Measurements from ENCODE around the gene MTG2. TPM values are rescaled to one million over a fixed set of nuclear protein-coding genes. Genes with fewer than 3 reads are reported as not detected.
A peak's percentile ranks its signal among the peaks of the same experiment; 100 is the strongest.

The MTG2 gene
- total and polyA plus RNA-seq, 2 of the 4 experiments (the other 2 are of a cell fraction), result 11.5 to 25.2 TPM

DNA sequence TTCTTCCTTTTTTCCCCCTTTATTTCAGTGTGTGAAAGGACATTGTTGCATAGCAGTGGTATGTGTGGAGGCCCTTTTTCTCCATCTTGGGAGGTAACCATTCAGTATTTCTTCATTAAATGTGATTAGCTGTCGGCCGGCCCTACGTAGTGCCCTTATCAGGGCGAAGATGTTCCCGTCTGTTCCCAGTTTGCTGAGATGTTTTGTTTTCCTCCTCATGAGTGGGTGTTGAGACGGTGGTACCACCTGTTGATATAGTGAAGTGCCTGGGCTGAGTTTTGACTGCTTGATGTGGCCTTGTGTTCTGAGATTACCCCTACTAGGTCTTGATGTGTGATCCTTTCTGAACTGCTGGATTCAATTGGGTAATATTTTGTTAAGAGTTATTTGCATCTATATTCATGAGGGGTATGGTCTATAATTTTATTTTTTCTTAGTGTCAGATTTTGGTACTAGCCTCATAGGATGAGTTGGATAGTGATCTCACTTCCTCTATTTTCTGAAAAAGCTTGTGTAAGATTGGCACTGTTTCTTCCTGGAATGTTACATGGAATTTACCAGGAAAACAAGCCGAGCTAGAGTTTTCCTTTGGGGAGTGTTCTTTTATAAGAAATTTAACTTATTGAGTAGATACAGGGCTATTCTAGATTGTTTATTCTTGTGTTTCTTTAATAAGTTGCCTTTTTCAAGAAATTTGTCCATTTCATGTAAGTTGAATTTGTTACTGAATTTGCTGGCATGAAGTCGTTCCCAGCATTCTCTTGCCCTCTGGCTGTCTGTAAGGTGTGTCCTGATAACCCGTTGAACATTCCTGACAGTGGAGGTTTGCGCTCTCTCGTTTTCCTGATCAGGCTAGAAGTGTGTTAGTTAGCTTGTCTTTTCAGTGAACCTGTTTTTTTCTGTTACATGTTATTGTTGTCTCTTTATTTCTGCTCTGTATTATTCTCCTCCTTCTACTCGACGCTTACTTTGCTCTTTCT, 4.3 kb downstream of the MTG2 start:
- no peaks in the 10 kb centered on the region for H3K9me3 ChIP-seq (ENCODE audit: control insufficient read depth, insufficient read depth, low read length)
- no peak overlapping the region for H3K18ac ChIP-seq (ENCODE audit: low read depth, low read length)
- H2AFZ ChIP-seq (replicated peaks; ENCODE audit: low read length, poor library complexity), result no peak overlapping the region
- no peak overlapping the region for H4K5ac ChIP-seq (ENCODE audit: low read depth, low read length)
- no peak overlapping the region for H3K4ac ChIP-seq (ENCODE audit: low read depth, low read length)
- intact Hi-C loops (cut with micrococcal nuclease), result loop anchor here (10.0 kb wide), 1 partner anchor 68 kb away; no protein-coding TSS in a partner anchor
- dilution Hi-C loops (cut with HindIII; ENCODE audit: low sequenced_read_pairs, unreplicated experiment), result no loop called here
- no peak overlapping the region for H2BK5ac ChIP-seq (ENCODE audit: low read depth, low read length, poor library complexity, severe bottlenecking)
- no peak overlapping the region for H3K4me3 ChIP-seq (ENCODE audit: insufficient read depth, low read depth, low read length)
- H2BK20ac ChIP-seq (ENCODE audit: low read depth, low read length), result no peak overlapping the region
- H2BK15ac ChIP-seq (ENCODE audit: low read depth, low read length), result no peak overlapping the region; the same call in 2 of the 3 replicates
- ChIA-PET CTCF (interaction anchor here (1.4 kb wide), 1 partner anchor 176 kb away, joined by 4 read pairs; no protein-coding TSS in a partner anchor), POLR2A (ENCODE audit: unreplicated experiment) (no interaction called here)
- BruUV-seq (replicated peaks), result TSS peak; percentile 9
- TF ChIP-seq CHD1 (IDR thresholded peaks at IDR 0.05; ENCODE audit: low read depth, low read length), result no peak
- no peak for TF ChIP-seq FOS (IDR thresholded peaks at IDR 0.05; ENCODE audit: low read depth, low read length)
- no peak for TF ChIP-seq POLR2A (IDR thresholded peaks at IDR 0.05; ENCODE audit: low read depth, low read length)
- TF ChIP-seq BHLHE40 (IDR thresholded peaks at IDR 0.05; ENCODE audit: low read depth, low read length), result no peak
- no peak for TF ChIP-seq MXI1 (IDR thresholded peaks at IDR 0.05; ENCODE audit: borderline replicate concordance, low read depth, low read length)
- TF ChIP-seq, protein P1, sequence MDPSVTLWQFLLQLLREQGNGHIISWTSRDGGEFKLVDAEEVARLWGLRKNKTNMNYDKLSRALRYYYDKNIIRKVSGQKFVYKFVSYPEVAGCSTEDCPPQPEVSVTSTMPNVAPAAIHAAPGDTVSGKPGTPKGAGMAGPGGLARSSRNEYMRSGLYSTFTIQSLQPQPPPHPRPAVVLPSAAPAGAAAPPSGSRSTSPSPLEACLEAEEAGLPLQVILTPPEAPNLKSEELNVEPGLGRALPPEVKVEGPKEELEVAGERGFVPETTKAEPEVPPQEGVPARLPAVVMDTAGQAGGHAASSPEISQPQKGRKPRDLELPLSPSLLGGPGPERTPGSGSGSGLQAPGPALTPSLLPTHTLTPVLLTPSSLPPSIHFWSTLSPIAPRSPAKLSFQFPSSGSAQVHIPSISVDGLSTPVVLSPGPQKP (IDR thresholded peaks at IDR 0.05; ENCODE audit: borderline replicate concordance, low read depth, low read length), result no peak
- no peak for TF ChIP-seq MAFK (IDR thresholded peaks at IDR 0.05; ENCODE audit: low read depth, low read length)
- no peak for TF ChIP-seq RCOR1 (IDR thresholded peaks at IDR 0.05; ENCODE audit: insufficient replicate concordance, low read length)
- TF ChIP-seq NFE2L2 (IDR thresholded peaks at IDR 0.05; ENCODE audit: low read depth, low read length), result no peak
- TF ChIP-seq RAD21 (IDR thresholded peaks at IDR 0.05; ENCODE audit: low read length), result no peak
- no peak for TF ChIP-seq SMC3 (IDR thresholded peaks at IDR 0.05; ENCODE audit: low read depth, low read length)
- TF ChIP-seq, protein P2, sequence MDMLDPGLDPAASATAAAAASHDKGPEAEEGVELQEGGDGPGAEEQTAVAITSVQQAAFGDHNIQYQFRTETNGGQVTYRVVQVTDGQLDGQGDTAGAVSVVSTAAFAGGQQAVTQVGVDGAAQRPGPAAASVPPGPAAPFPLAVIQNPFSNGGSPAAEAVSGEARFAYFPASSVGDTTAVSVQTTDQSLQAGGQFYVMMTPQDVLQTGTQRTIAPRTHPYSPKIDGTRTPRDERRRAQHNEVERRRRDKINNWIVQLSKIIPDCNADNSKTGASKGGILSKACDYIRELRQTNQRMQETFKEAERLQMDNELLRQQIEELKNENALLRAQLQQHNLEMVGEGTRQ (IDR thresholded peaks at IDR 0.05; ENCODE audit: low read depth, low read length), result no peak
- TF ChIP-seq RFX5 (IDR thresholded peaks at IDR 0.05; ENCODE audit: low read depth, low read length), result no peak
- no peak overlapping the region for H3K23ac ChIP-seq (ENCODE audit: low read depth, low read length)
- WGBS, 2 experiments (ENCODE audit: extremely low coverage in 2 of 2, insufficient read length in 1 of 2), result no CpG with 5 or more reads among the region's 13 CpGs
- ATAC-seq (ENCODE audit: low read depth) (no peak), DNase-seq (peak; percentile 37)
- no peak overlapping the region for H4K91ac ChIP-seq (ENCODE audit: insufficient read depth, low read depth, low read length)
- no peak overlapping the region for H2AK5ac ChIP-seq (ENCODE audit: low read depth, low read length)
- H3K27me3 ChIP-seq (ENCODE audit: control insufficient read depth, insufficient read depth, low read length), result no peaks in the 10 kb centered on the region
- peaks cover 10% of the 10 kb centered on the region for H3K36me3 ChIP-seq (ENCODE audit: control insufficient read depth, insufficient read depth, low read length)
- H2AK9ac ChIP-seq (replicated peaks; ENCODE audit: low read depth, low read length, poor library complexity), result no peak overlapping the region
- H3K4me1 ChIP-seq (ENCODE audit: control insufficient read depth, insufficient read depth, low read length), result peaks cover 7% of the 10 kb centered on the region
- H2BK120ac ChIP-seq (ENCODE audit: low read depth, low read length), result no peak overlapping the region
- no peak overlapping the region for H3K56ac ChIP-seq (ENCODE audit: extremely low read depth, insufficient read depth, low read length)
- no peak overlapping the region; the same call in 1 of the 2 replicates for H3K14ac ChIP-seq (replicated peaks; ENCODE audit: low read depth, low read length)
- H3K27ac ChIP-seq (ENCODE audit: insufficient read depth, low read length), result no peak overlapping the region
- no peak overlapping the region for H3K9ac ChIP-seq (ENCODE audit: low read depth, low read length)
- no peak overlapping the region for H3K4me2 ChIP-seq (ENCODE audit: low read depth, low read length)
- no peak overlapping the region for H4K8ac ChIP-seq (ENCODE audit: low read depth in 2 of 2, low read length in 2 of 2)
- peaks cover 22% of the 10 kb centered on the region; the same call in 1 of the 2 replicates for H4K20me1 ChIP-seq (ENCODE audit: insufficient read depth, low read length)
- H3K9me1 ChIP-seq (ENCODE audit: insufficient read depth, low read length), result peaks cover 8% of the 10 kb centered on the region; the same call in 1 of the 2 replicates
- H3K79me1 ChIP-seq (ENCODE audit: low read depth in 1 of 2, low read length in 2 of 2), result peaks cover 27 to 60% of the 10 kb centered on the region in 2 experiments
- in situ Hi-C loops (cut with MboI; ENCODE audit: low sequenced_read_pairs), result no loop called here

Measured in IMR-90 (cell line).